ENCODE results near the gene HDHD5. TPM values are rescaled to one million over a fixed set of nuclear protein-coding genes. Genes with fewer than 3 reads are reported as not detected.

Gene HDHD5
- total RNA-seq, 1 experiment from 2014 or later: 51.8 TPM

- intact Hi-C loops (cut with micrococcal nuclease): no loop called here
- H3K9me3 Mint-ChIP-seq (ENCODE audit: unreplicated experiment): no peaks in the 10 kb centered on the region
- no peaks in the 10 kb centered on the region for H3K36me3 Mint-ChIP-seq (ENCODE audit: insufficient read depth, unreplicated experiment)
- no peak overlapping the region for H3K4me3 Mint-ChIP-seq (ENCODE audit: unreplicated experiment)
- TF ChIP-seq, protein P1, sequence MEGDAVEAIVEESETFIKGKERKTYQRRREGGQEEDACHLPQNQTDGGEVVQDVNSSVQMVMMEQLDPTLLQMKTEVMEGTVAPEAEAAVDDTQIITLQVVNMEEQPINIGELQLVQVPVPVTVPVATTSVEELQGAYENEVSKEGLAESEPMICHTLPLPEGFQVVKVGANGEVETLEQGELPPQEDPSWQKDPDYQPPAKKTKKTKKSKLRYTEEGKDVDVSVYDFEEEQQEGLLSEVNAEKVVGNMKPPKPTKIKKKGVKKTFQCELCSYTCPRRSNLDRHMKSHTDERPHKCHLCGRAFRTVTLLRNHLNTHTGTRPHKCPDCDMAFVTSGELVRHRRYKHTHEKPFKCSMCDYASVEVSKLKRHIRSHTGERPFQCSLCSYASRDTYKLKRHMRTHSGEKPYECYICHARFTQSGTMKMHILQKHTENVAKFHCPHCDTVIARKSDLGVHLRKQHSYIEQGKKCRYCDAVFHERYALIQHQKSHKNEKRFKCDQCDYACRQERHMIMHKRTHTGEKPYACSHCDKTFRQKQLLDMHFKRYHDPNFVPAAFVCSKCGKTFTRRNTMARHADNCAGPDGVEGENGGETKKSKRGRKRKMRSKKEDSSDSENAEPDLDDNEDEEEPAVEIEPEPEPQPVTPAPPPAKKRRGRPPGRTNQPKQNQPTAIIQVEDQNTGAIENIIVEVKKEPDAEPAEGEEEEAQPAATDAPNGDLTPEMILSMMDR (IDR thresholded peaks at IDR 0.05; ENCODE audit: unreplicated experiment): no peak
- no peaks in the 10 kb centered on the region for H3K4me1 Mint-ChIP-seq (ENCODE audit: insufficient read depth, unreplicated experiment)
- ChIA-PET POLR2A (no interaction called here), CTCF (interaction anchor here (0.6 to 1.6 kb wide), 4 partner anchors 15 to 303 kb away, joined by 3 to 4 read pairs (median 4); no protein-coding TSS in a partner anchor)
- peaks cover 13% of the 10 kb centered on the region for H3K27me3 Mint-ChIP-seq (ENCODE audit: insufficient read depth, unreplicated experiment)
- no TSS peak for BruUV-seq (replicated peaks)
- H3K27ac Mint-ChIP-seq (ENCODE audit: low read depth, unreplicated experiment): no peak overlapping the region
- no peak for DNase-seq (ENCODE audit: unreplicated experiment)
These were observed 40.1 kb upstream of the HDHD5 start for GRCh38 chr22:17199003-17199731.

DNA sequence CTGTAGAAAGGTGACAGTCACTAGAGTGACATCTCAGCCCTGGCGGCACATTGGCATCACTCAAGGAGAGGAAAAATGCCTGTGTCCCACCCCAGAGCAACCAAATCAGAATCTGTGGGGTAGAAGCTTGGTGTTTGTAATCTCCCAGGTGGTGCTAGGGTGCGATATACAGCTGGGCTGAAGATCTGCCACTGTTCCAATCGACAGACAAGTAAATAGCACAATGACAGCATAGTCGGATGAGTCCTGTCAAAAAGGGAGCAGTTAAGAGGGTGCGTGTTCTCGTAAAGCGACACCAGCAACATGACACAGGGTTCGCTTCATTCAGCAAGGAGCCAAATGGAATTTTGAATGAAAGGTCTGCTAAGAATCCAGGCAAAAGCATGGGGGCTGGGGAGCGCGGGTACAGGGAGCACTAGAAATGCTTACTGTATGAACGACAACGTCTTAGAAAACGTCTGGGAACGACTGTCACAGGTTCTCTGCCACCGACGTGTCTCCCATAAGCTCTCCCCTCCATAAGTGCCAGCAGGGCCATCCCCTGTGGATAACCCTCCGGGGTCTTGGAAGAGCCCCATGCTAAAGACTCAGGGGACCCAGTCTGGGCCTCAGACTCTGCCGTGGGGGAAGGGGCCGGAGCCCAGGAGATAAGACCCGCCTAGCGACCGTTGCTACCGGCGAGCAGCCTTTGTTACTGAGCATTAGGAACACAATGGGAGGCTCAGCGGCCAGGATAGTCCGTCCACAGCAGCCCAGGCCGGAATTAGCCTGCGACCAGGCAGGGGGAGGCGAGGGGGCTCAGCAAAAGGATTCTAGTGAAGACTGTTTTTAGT is 39.3 kb upstream of the HDHD5 start:
- intact Hi-C loops (cut with micrococcal nuclease): no loop called here
- H3K27me3 Mint-ChIP-seq (ENCODE audit: insufficient read depth, unreplicated experiment): peaks cover 13% of the 10 kb centered on the region
- ChIA-PET CTCF (interaction anchor here (0.8 to 1.1 kb wide), 2 partner anchors 20 to 27 kb away, joined by 3 read pairs; no protein-coding TSS in a partner anchor), POLR2A (no interaction called here)
- H3K27ac Mint-ChIP-seq (ENCODE audit: low read depth, unreplicated experiment): no peak overlapping the region
- BruUV-seq (replicated peaks): no TSS peak
- no peak for DNase-seq (ENCODE audit: unreplicated experiment)
- H3K4me3 Mint-ChIP-seq (ENCODE audit: unreplicated experiment): no peak overlapping the region
- TF ChIP-seq, protein P1 (IDR thresholded peaks at IDR 0.05; ENCODE audit: unreplicated experiment): no peak
- H3K4me1 Mint-ChIP-seq (ENCODE audit: insufficient read depth, unreplicated experiment): no peaks in the 10 kb centered on the region
- H3K36me3 Mint-ChIP-seq (ENCODE audit: insufficient read depth, unreplicated experiment): no peaks in the 10 kb centered on the region
- H3K9me3 Mint-ChIP-seq (ENCODE audit: unreplicated experiment): no peaks in the 10 kb centered on the region

- intact Hi-C loops (cut with micrococcal nuclease): no loop called here
- BruUV-seq (replicated peaks): no TSS peak
- POLR2A ChIA-PET: no interaction called here
- CTCF ChIA-PET: interaction anchor here (2.2 kb wide), 1 partner anchor 22 kb away, joined by 7 read pairs; no protein-coding TSS in a partner anchor
- no peaks in the 10 kb centered on the region for H3K4me1 Mint-ChIP-seq (ENCODE audit: insufficient read depth, unreplicated experiment)
- no peak overlapping the region for H3K27ac Mint-ChIP-seq (ENCODE audit: low read depth, unreplicated experiment)
- H3K36me3 Mint-ChIP-seq (ENCODE audit: insufficient read depth, unreplicated experiment): no peaks in the 10 kb centered on the region
- TF ChIP-seq, protein P1 (IDR thresholded peaks at IDR 0.05; ENCODE audit: unreplicated experiment): no peak
- no peak overlapping the region for H3K4me3 Mint-ChIP-seq (ENCODE audit: unreplicated experiment)
- H3K27me3 Mint-ChIP-seq (ENCODE audit: insufficient read depth, unreplicated experiment): no peaks in the 10 kb centered on the region
- DNase-seq (ENCODE audit: unreplicated experiment): no peak
- H3K9me3 Mint-ChIP-seq (ENCODE audit: unreplicated experiment): no peaks in the 10 kb centered on the region
These were observed 35.1 kb upstream of the HDHD5 start for GRCh38 chr22:17194213-17194612.

GRCh38 chr22:17192186-17192585 is 33.1 kb upstream of the HDHD5 start:
- POLR2A ChIA-PET: no interaction called here
- no peak overlapping the region for H3K4me3 Mint-ChIP-seq (ENCODE audit: unreplicated experiment)
- no peaks in the 10 kb centered on the region for H3K4me1 Mint-ChIP-seq (ENCODE audit: insufficient read depth, unreplicated experiment)
- H3K9me3 Mint-ChIP-seq (ENCODE audit: unreplicated experiment): no peaks in the 10 kb centered on the region
- H3K27me3 Mint-ChIP-seq (ENCODE audit: insufficient read depth, unreplicated experiment): no peaks in the 10 kb centered on the region
- DNase-seq (ENCODE audit: unreplicated experiment): no peak
- no peak overlapping the region for H3K27ac Mint-ChIP-seq (ENCODE audit: low read depth, unreplicated experiment)
- TF ChIP-seq, protein P1 (IDR thresholded peaks at IDR 0.05; ENCODE audit: unreplicated experiment): no peak
- CTCF ChIA-PET: interaction anchor here (1.2 to 3.5 kb wide), 2 partner anchors 20 to 310 kb away, joined by 3 to 29 read pairs; no protein-coding TSS in a partner anchor
- intact Hi-C loops (cut with micrococcal nuclease): no loop called here
- no peaks in the 10 kb centered on the region for H3K36me3 Mint-ChIP-seq (ENCODE audit: insufficient read depth, unreplicated experiment)
- no TSS peak for BruUV-seq (replicated peaks)
